Esophagus muscularis mucosa (tissue), 4 donors: ENCODE data around the gene CLIC6. TPM values are rescaled to one million over a fixed set of nuclear protein-coding genes. Genes with fewer than 3 reads are reported as not detected.

Experiments used
- DNase-seq: peaks from one replicate; pipeline ENCODE4 v3.0.0-alpha.2; 2017; ENCODE audit errors: extremely low spot score
- H3K27ac ChIP-seq, 4 donors: fragments of 200-600 bp; sonication (generic); replicated peaks in 1 of 4; 1 replicate in 3 of 4; 2 replicates in 1 of 4; pipeline ENCODE4 v1.5.1; 2016 to 2019; ENCODE audit warnings: mild to moderate bottlenecking in 1 of 4
- H3K27me3 ChIP-seq, 4 donors: fragments of 200-600 bp; sonication (generic); one replicate each; pipeline versions ENCODE4 v1.5.1 to v1.6.0; 2016 to 2019
- H3K36me3 ChIP-seq, 4 donors: fragments of 200-600 bp; sonication (generic); one replicate each; pipeline ENCODE4 v1.5.1; 2016 to 2019
- H3K4me1 ChIP-seq, 4 donors: fragments of 200-600 bp; sonication (generic); one replicate each; pipeline ENCODE4 v1.5.1; 2016 to 2019
- H3K4me3 ChIP-seq, 4 donors: fragments of 200-600 bp; sonication (generic); 1 replicate in 2 of 4; 2 replicates in 2 of 4; pipeline ENCODE4 v1.5.1; 2016 to 2019; ENCODE audit warnings: mild to moderate bottlenecking in 4 of 4, moderate library complexity in 1 of 4
- H3K9me3 ChIP-seq, 4 donors: fragments of 200-600 bp; sonication (generic); 1 replicate in 3 of 4; 2 replicates in 1 of 4; pipeline ENCODE4 v1.5.1; 2016 to 2019
- CTCF ChIP-seq, 3 experiments: fragments of 200-600 bp in 2 of 3; fragments of 450-650 bp in 1 of 3; sonication (generic) in 2 of 3; IDR thresholded peaks; one replicate each; pipeline ENCODE4 v1.5.1; 2017 to 2019; ENCODE audit warnings: antibody characterized with exemption in 3 of 3, mild to moderate bottlenecking in 2 of 3, moderate library complexity in 1 of 3
- EP300 ChIP-seq: sonication (generic); formaldehyde crosslinking; IDR thresholded peaks from one replicate; pipeline ENCODE4 v1.6.1; 2017; ENCODE audit warnings: antibody characterized with exemption
- POLR2A ChIP-seq: fragments of 450-650 bp; IDR thresholded peaks from one replicate; pipeline ENCODE4 v1.6.1; 2017; ENCODE audit warnings: antibody characterized with exemption, moderate library complexity, mild to moderate bottlenecking, low read depth
- POLR2AphosphoS5 ChIP-seq, 2 donors: sonication (generic); formaldehyde crosslinking; IDR thresholded peaks; one replicate each; pipeline ENCODE4 v1.6.1; 2017; ENCODE audit warnings: antibody characterized with exemption in 2 of 2
- WGBS: methylation state at CpG from one replicate; pipeline ENCODE4 v1.1.5; 2018; 5-methylcytosine and 5-hydroxymethylcytosine counted together
- intact Hi-C: fragments of 100-400 bp; cut with DNase I; formaldehyde crosslinking; loops from one replicate; pipeline ENCODE4 v1.15.1; 2023
- total RNA-seq, 4 donors: library from RNA; depleted of rRNA; stranded (reverse); fragments of >200 nt; gene quantifications; one replicate each; pipeline versions ENCODE4 v1.1.0 to v1.2.1, GENCODE V29; 2016

The CLIC6 gene
- total RNA-seq, 4 donors from 2014 or later = under 0.01 to 1.9 (median 0.39) TPM

- no peak overlapping the region for H3K27ac ChIP-seq
- no peak for DNase-seq
- no peak for TF ChIP-seq EP300
- no peak for TF ChIP-seq CTCF (IDR thresholded peaks at IDR 0.05)
- no peak for TF ChIP-seq POLR2A
- no peak for TF ChIP-seq POLR2AphosphoS5 (IDR thresholded peaks at IDR 0.05)
- WGBS = 79% methylated on average over 1 of the region's 3 CpGs
- H3K4me3 ChIP-seq = no peak overlapping the region
- intact Hi-C loops = no loop called here
- peaks cover 0 to 10% (median 0%) of the 10 kb centered on the region in 4 donors for H3K27me3 ChIP-seq
- no peaks in the 10 kb centered on the region for H3K36me3 ChIP-seq
- no peaks in the 10 kb centered on the region for H3K4me1 ChIP-seq
- no peaks in the 10 kb centered on the region for H3K9me3 ChIP-seq
Observed at GRCh38 chr21:34697826-34698225, 29.0 kb downstream of the CLIC6 start.

- TF ChIP-seq POLR2AphosphoS5 (IDR thresholded peaks at IDR 0.05) (no peak), EP300 (no peak), POLR2A (no peak), CTCF (IDR thresholded peaks at IDR 0.05) (no peak)
- H3K4me3 ChIP-seq = no peak overlapping the region
- WGBS = 67% methylated on average over 7 of the region's 7 CpGs
- H3K4me1 ChIP-seq = no peaks in the 10 kb centered on the region
- intact Hi-C loops = no loop called here
- no peaks in the 10 kb centered on the region for H3K36me3 ChIP-seq
- H3K27ac ChIP-seq = no peak overlapping the region
- H3K27me3 ChIP-seq = peaks cover 0 to 13% (median 0%) of the 10 kb centered on the region in 4 donors
- no peaks in the 10 kb centered on the region for H3K9me3 ChIP-seq
- no peak for DNase-seq
Observed at GRCh38 chr21:34698270-34699015, 29.6 kb downstream of the CLIC6 start.

- no peak overlapping the region for H3K4me3 ChIP-seq
- no peaks in the 10 kb centered on the region for H3K36me3 ChIP-seq
- TF ChIP-seq POLR2A (no peak), EP300 (no peak), CTCF (IDR thresholded peaks at IDR 0.05) (no peak), POLR2AphosphoS5 (IDR thresholded peaks at IDR 0.05) (no peak)
- no peak for DNase-seq
- no peaks in the 10 kb centered on the region for H3K9me3 ChIP-seq
- no peak overlapping the region for H3K27ac ChIP-seq
- H3K4me1 ChIP-seq = no peaks in the 10 kb centered on the region
- intact Hi-C loops = no loop called here
- 85% methylated on average over 10 of the region's 10 CpGs for WGBS
- peaks cover 0 to 26% (median 0%) of the 10 kb centered on the region in 4 donors for H3K27me3 ChIP-seq
Observed at GRCh38 chr21:34700605-34701004, 31.8 kb downstream of the CLIC6 start.

- H3K9me3 ChIP-seq = no peaks in the 10 kb centered on the region
- no peak overlapping the region for H3K27ac ChIP-seq
- no peaks in the 10 kb centered on the region for H3K36me3 ChIP-seq
- intact Hi-C loops = no loop called here
- no peaks in the 10 kb centered on the region for H3K4me1 ChIP-seq
- 82% methylated on average over 8 of the region's 8 CpGs for WGBS
- DNase-seq = no peak
- peaks cover 0 to 31% (median 0%) of the 10 kb centered on the region in 4 donors for H3K27me3 ChIP-seq
- TF ChIP-seq POLR2AphosphoS5 (IDR thresholded peaks at IDR 0.05) = no peak
- no peak for TF ChIP-seq CTCF (IDR thresholded peaks at IDR 0.05)
- no peak for TF ChIP-seq EP300
- TF ChIP-seq POLR2A = no peak
- H3K4me3 ChIP-seq = no peak overlapping the region
Observed at GRCh38 chr21:34701726-34702125, 32.9 kb downstream of the CLIC6 start.
